GM19240 (cell line): ENCODE data around the gene STK4.
"Not testable (repeated sequence)": the region's sequence is repeated elsewhere in the genome, so short reads cannot be mapped to it uniquely, and the experiment has no call there.

Experiments
- DNase-seq: peaks from one replicate; pipeline ENCODE4 v3.0.0; 2011; ENCODE audit warnings: low spot score; ENCODE audit not compliant: insufficient read length

The STK4 gene

GRCh38 chr20:45053430-45054351 lies 87.4 kb downstream of the STK4 start:
- no peak for DNase-seq

GRCh38 chr20:45055056-45055455 lies 88.7 kb downstream of the STK4 start:
- no peak for DNase-seq

- no peak for DNase-seq
Observed at GRCh38 chr20:45056473-45057173, 90.3 kb downstream of the STK4 start.

- no peak for DNase-seq
Observed at GRCh38 chr20:45058168-45058850, 92.0 kb downstream of the STK4 start.

GRCh38 chr20:45059022-45059728 lies 92.9 kb downstream of the STK4 start:
- no peak for DNase-seq

- DNase-seq: no peak
Observed at GRCh38 chr20:45060294-45060693, 94.0 kb downstream of the STK4 start.

- DNase-seq: no peak
Observed at GRCh38 chr20:45061244-45061643, 94.9 kb downstream of the STK4 start.

- not testable (repeated sequence) for DNase-seq
Observed at GRCh38 chr20:45063107-45063506, 96.8 kb downstream of the STK4 start.

- DNase-seq: no peak
Observed at GRCh38 chr20:45064812-45065211, 98.5 kb downstream of the STK4 start.

GRCh38 chr20:45066372-45066771 lies 100.1 kb downstream of the STK4 start:
- DNase-seq: no peak

GRCh38 chr20:45067087-45067486 lies 100.8 kb downstream of the STK4 start:
- no peak for DNase-seq

- DNase-seq: no peak
Observed at GRCh38 chr20:45067558-45067957, 101.2 kb downstream of the STK4 start.

GRCh38 chr20:45069261-45069660 lies 102.9 kb downstream of the STK4 start:
- no peak for DNase-seq

GRCh38 chr20:45070932-45071632 lies 104.8 kb downstream of the STK4 start:
- no peak for DNase-seq

- DNase-seq: no peak
Observed at GRCh38 chr20:45072066-45072465, 105.8 kb downstream of the STK4 start.

GRCh38 chr20:45073221-45073620 lies 106.9 kb downstream of the STK4 start:
- no peak for DNase-seq

- DNase-seq: no peak
Observed at GRCh38 chr20:45077559-45077958, 111.2 kb downstream of the STK4 start.

- DNase-seq: no peak
Observed at GRCh38 chr20:45080867-45081624, 114.7 kb downstream of the STK4 start.

- DNase-seq: no peak
Observed at GRCh38 chr20:45082468-45082867, 116.2 kb downstream of the STK4 start.

GRCh38 chr20:45083127-45083526 lies 116.8 kb downstream of the STK4 start:
- DNase-seq: no peak
